Measurements from ENCODE around the gene CLEC4D. TPM values are rescaled to one million over a fixed set of nuclear protein-coding genes. Genes with fewer than 3 reads are reported as not detected.
"Not testable (repeated sequence)": the region's sequence is repeated elsewhere in the genome, so short reads cannot be mapped to it uniquely, and the experiment has no call there.

The CLEC4D gene
- total RNA-seq, 1 donor from 2014 or later: not detected

DNA sequence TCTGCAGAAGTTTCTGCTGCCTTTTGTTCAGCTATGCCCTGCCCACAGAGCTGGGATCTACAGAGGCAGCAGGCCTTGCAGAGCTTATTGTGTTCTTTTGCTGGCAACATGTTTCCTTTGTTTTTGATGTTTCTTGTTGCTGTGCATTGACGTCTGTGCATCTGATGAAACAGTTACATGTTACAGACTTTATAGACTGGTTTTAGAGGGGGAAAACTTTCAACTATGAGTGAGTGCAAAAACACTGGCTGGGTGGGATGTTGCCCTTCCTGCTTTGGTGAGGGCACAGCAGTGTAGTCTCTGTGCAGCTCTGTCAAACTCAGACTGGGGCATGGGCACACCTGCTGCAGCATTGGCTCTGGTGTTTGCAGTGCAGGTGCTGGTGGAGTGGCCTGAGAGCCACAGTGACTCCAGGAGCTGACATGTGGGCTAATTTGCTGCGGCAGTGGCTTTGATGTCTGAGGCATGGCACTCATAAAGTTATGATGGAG is 30.7 kb upstream of the CLEC4D start:
- TF ChIP-seq, protein P1, sequence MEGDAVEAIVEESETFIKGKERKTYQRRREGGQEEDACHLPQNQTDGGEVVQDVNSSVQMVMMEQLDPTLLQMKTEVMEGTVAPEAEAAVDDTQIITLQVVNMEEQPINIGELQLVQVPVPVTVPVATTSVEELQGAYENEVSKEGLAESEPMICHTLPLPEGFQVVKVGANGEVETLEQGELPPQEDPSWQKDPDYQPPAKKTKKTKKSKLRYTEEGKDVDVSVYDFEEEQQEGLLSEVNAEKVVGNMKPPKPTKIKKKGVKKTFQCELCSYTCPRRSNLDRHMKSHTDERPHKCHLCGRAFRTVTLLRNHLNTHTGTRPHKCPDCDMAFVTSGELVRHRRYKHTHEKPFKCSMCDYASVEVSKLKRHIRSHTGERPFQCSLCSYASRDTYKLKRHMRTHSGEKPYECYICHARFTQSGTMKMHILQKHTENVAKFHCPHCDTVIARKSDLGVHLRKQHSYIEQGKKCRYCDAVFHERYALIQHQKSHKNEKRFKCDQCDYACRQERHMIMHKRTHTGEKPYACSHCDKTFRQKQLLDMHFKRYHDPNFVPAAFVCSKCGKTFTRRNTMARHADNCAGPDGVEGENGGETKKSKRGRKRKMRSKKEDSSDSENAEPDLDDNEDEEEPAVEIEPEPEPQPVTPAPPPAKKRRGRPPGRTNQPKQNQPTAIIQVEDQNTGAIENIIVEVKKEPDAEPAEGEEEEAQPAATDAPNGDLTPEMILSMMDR (conservative IDR thresholded peaks at IDR 0.05): no peak
- Mint-ChIP-seq H3K4me1 (ENCODE audit: unreplicated experiment) (no peaks in the 10 kb centered on the region), H3K9me3 (no peaks in the 10 kb centered on the region), H3K27ac (no peak overlapping the region), H3K27me3 (no peaks in the 10 kb centered on the region), H3K4me3 (no peak overlapping the region), H3K36me3 (no peaks in the 10 kb centered on the region)
- no peak for DNase-seq (ENCODE audit: extremely low spot score, unreplicated experiment)

DNA sequence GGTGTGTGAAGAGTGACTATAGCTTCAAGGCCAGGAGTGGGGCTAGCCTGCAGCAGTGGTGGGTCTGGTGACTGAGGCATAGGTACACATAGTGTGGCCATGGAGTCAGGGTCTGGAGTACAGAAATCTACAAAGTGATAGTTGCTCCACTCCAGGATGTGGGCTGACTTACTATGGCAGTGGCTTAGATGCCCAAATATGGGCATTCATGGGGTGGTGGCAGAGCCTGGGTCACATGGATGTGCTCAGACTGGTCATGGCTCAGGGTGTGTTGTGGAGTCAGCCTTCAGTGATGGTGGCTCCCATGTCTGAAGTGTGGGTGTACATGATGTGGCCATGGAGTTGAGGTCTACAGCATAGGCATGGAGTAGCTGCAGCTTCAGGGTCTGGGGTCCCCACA is 30.2 kb upstream of the CLEC4D start:
- no peaks in the 10 kb centered on the region for H3K9me3 Mint-ChIP-seq
- no peaks in the 10 kb centered on the region for H3K27me3 Mint-ChIP-seq
- no peaks in the 10 kb centered on the region for H3K36me3 Mint-ChIP-seq
- H3K4me3 Mint-ChIP-seq: no peak overlapping the region
- H3K4me1 Mint-ChIP-seq (ENCODE audit: unreplicated experiment): no peaks in the 10 kb centered on the region
- TF ChIP-seq, protein P1 (conservative IDR thresholded peaks at IDR 0.05): no peak
- DNase-seq (ENCODE audit: extremely low spot score, unreplicated experiment): no peak
- no peak overlapping the region for H3K27ac Mint-ChIP-seq

DNA sequence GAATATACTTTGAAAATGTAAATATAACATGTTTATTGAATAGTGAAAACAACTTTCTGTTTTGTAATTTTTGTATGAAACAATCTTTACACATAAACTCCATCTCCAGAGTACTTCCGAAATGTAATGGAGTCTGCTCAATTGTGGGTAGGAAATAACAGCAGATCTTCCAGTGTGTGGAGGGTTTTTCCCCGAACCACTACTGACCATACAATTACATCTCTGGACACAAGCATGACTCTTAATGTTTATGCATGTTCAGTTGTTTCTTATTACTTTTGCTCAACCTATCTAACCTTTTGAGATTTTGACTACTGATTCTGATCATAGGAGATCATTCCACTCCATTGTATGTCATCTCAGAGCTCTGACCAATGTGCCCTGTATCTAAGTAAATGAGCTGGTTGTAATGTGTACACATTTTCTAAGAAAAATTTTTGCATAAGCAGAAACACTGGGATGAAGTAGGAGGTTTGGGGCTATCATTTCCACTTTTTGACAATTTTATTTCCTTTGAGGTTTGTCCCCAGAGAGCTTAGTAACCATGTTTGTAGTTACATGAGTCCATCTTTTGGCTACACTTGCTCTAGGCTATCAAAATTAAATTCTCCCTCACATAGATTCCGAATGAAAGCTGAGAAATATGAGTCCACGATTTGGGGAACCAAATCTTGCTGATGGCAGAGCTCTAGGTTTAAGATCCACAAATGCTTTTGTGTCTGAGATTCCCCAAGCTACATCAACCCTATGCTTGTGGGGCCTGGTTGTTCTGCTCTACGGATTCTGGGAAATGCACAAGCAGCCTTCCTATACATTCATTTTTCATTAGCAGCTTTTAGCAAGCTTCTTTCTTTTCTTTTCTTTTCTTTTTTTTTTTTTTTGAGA is 21.4 kb upstream of the CLEC4D start:
- Mint-ChIP-seq H3K9me3 (no peaks in the 10 kb centered on the region), H3K27ac (no peak overlapping the region), H3K27me3 (peaks cover 11% of the 10 kb centered on the region), H3K4me3 (no peak overlapping the region), H3K4me1 (ENCODE audit: unreplicated experiment) (no peaks in the 10 kb centered on the region), H3K36me3 (no peaks in the 10 kb centered on the region)
- TF ChIP-seq, protein P1 (conservative IDR thresholded peaks at IDR 0.05): no peak
- DNase-seq (ENCODE audit: extremely low spot score, unreplicated experiment): no peak

DNA sequence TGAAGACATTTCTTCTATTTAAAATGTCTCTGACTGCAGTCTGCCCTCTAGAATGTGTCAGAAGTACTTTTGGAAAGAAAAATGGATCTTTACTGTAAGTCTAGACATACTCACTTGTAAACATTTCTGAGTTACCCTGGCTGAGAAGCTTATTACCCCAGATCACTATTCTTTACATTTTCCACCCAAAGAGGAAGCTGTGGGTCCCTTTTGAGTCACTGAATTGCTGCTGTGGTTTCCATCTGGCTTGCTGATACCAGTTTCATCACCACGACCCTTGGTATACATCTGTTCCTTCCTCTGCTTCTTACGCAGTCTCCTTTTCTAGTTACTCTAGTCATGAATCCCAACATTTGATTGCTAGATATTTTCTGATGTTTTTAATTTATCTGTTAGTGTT is 20.2 kb upstream of the CLEC4D start:
- Mint-ChIP-seq H3K4me3 (no peak overlapping the region), H3K9me3 (no peaks in the 10 kb centered on the region), H3K27ac (no peak overlapping the region), H3K27me3 (peaks cover 11% of the 10 kb centered on the region), H3K36me3 (no peaks in the 10 kb centered on the region), H3K4me1 (ENCODE audit: unreplicated experiment) (no peaks in the 10 kb centered on the region)
- TF ChIP-seq, protein P1 (conservative IDR thresholded peaks at IDR 0.05): no peak
- no peak for DNase-seq (ENCODE audit: extremely low spot score, unreplicated experiment)

DNA sequence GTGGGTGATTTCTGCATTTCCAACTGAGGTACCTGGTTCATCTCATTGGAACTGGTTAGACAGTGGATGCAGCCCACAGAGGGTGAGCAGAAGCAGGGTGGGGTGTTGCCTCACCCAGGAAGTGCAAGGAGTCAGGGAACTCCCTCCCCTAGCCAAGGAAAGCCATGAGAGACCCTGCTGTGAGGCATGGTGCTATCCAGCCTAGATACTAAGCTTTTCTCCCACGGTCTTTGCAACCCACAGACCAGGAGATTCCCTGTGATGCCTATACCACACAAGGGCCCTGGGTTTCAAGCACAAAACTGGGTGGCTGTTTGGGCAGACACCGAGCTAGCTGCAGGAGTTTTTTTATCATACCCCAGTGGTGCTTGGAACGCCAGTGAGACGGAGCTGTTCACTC is 17.6 kb upstream of the CLEC4D start:
- H3K4me3 Mint-ChIP-seq; H3K4me1 Mint-ChIP-seq (ENCODE audit: unreplicated experiment); H3K9me3 Mint-ChIP-seq; H3K36me3 Mint-ChIP-seq; DNase-seq (ENCODE audit: extremely low spot score, unreplicated experiment); H3K27ac Mint-ChIP-seq: not testable (repeated sequence)
- peaks cover 18% of the 10 kb centered on the region for H3K27me3 Mint-ChIP-seq

DNA sequence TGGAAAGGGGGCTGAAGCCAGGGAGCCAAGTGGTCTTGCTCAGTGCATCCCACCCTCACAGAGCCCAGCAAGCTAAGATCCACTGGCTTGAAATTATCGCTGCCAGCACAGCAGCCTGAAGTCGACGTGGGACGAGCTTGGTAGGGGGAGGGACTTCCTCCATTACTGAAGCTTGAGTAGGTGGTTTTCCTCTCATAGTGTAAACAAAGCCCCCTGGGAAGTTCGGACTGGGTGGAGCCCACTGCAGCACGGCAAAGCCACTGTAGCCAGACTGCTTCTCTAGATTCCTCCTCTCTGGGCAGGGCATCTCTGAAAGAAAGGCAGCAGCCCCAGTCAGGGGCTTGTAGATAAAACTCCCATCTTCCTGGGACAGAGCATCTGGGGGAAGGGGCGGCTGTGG is 17.2 kb upstream of the CLEC4D start:
- not testable (repeated sequence) for DNase-seq (ENCODE audit: extremely low spot score, unreplicated experiment); H3K4me3 Mint-ChIP-seq; H3K4me1 Mint-ChIP-seq (ENCODE audit: unreplicated experiment); H3K9me3 Mint-ChIP-seq; H3K27ac Mint-ChIP-seq; H3K36me3 Mint-ChIP-seq
- peaks cover 18% of the 10 kb centered on the region for H3K27me3 Mint-ChIP-seq

All from type B pancreatic cell (in vitro differentiated cells).